ENCODE results near the gene REV1.
"Not testable (repeated sequence)": the region's sequence is repeated elsewhere in the genome, so short reads cannot be mapped to it uniquely, and the experiment has no call there.

Gene REV1

GRCh38 chr2:99356853-99357252 is 133.0 kb downstream of the REV1 start:
- Histone ChIP-seq H2AFZ (ENCODE audit: low read length) (no peak overlapping the region), H3K4me2 (ENCODE audit: low read length) (no peak overlapping the region), H3K27me3 (ENCODE audit: insufficient read depth, low read length) (no peaks in the 10 kb centered on the region), H3K27ac (ENCODE audit: low read depth, low read length, poor library complexity, severe bottlenecking) (no peak overlapping the region), H3F3A (ENCODE audit: insufficient read depth, low read length) (0 out of 2 replicates have a peak, but pooled peaks cover 3% of the 10 kb centered on the region), H3K9me2 (ENCODE audit: low read depth, low read length) (no peaks in the 10 kb centered on the region), H3K79me2 (ENCODE audit: insufficient read depth, low read length) (peaks cover 83% of the 10 kb centered on the region), H3K9ac (ENCODE audit: low read length) (no peak overlapping the region), H3K36me3 (ENCODE audit: insufficient read depth, low read length) (peaks cover 24% of the 10 kb centered on the region), H3K4me1 (ENCODE audit: insufficient read depth, low read length, severe bottlenecking) (peaks cover 5% of the 10 kb centered on the region), H3K9me3 (ENCODE audit: low read length) (no peaks in the 10 kb centered on the region), H3K4me3 (ENCODE audit: low read depth, low read length, poor library complexity, severe bottlenecking) (no peak overlapping the region), H4K20me1 (ENCODE audit: insufficient read depth, low read length) (no peaks in the 10 kb centered on the region)
- TF ChIP-seq, protein P1, sequence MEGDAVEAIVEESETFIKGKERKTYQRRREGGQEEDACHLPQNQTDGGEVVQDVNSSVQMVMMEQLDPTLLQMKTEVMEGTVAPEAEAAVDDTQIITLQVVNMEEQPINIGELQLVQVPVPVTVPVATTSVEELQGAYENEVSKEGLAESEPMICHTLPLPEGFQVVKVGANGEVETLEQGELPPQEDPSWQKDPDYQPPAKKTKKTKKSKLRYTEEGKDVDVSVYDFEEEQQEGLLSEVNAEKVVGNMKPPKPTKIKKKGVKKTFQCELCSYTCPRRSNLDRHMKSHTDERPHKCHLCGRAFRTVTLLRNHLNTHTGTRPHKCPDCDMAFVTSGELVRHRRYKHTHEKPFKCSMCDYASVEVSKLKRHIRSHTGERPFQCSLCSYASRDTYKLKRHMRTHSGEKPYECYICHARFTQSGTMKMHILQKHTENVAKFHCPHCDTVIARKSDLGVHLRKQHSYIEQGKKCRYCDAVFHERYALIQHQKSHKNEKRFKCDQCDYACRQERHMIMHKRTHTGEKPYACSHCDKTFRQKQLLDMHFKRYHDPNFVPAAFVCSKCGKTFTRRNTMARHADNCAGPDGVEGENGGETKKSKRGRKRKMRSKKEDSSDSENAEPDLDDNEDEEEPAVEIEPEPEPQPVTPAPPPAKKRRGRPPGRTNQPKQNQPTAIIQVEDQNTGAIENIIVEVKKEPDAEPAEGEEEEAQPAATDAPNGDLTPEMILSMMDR (IDR thresholded peaks at IDR 0.05; ENCODE audit: low read length) = no peak
- TF ChIP-seq EZH2 (IDR thresholded peaks at IDR 0.05; ENCODE audit: borderline replicate concordance, low read length) = no peak

DNA sequence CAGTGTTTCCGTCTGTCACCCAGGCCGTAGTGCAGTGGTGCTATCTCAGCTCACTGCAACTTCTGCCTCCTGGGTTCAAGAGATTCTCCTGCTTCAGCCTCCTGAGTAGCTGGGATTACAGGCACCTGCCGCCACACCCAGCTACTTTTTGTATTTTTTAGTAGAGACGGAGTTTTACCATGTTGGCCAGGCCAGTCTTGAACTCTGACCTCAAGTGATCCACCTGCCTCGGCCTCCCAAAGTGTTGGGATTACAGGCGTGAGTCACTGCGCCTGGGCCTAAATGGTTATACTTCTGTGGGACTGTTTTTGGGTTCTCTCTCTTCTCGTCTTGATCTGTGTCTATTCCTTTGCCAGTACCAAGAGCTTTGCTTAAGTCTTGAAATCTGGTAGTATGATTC is 135.0 kb downstream of the REV1 start:
- peaks cover 97% of the 10 kb centered on the region for H3K79me2 ChIP-seq (ENCODE audit: insufficient read depth, low read length)
- H4K20me1 ChIP-seq (ENCODE audit: insufficient read depth, low read length); H3F3A ChIP-seq (ENCODE audit: insufficient read depth, low read length); H2AFZ ChIP-seq (ENCODE audit: low read length); H3K27me3 ChIP-seq (ENCODE audit: insufficient read depth, low read length); H3K9me3 ChIP-seq (ENCODE audit: low read length); H3K27ac ChIP-seq (ENCODE audit: low read depth, low read length, poor library complexity, severe bottlenecking); H3K9me2 ChIP-seq (ENCODE audit: low read depth, low read length); H3K4me3 ChIP-seq (ENCODE audit: low read depth, low read length, poor library complexity, severe bottlenecking); H3K4me2 ChIP-seq (ENCODE audit: low read length); H3K9ac ChIP-seq (ENCODE audit: low read length): not testable (repeated sequence)
- H3K36me3 ChIP-seq (ENCODE audit: insufficient read depth, low read length) = 0 out of 2 replicates have a peak, but pooled peaks cover 13% of the 10 kb centered on the region
- H3K4me1 ChIP-seq (ENCODE audit: insufficient read depth, low read length, severe bottlenecking) = peaks cover 14% of the 10 kb centered on the region

DNA sequence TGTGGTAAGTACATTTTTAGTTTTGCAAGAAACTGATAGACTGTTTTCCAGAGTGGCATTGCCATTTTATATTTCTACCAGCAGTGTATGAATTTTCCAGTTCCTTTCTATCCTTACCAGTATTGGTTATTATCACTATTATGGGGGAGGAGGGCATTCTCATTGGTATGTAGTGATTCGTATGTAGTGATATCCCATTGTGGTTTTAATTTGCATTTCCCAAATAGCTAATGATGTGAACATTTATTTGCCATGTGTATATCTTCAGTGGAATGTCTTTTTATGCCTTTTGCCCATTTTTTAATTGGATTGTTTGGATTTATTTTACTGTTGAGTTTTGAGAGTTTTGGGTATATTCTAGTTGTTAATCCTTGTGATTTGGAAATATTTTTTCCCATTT is 135.7 kb downstream of the REV1 start:
- no peaks in the 10 kb centered on the region for H3K9me2 ChIP-seq (ENCODE audit: low read depth, low read length)
- H3K4me1 ChIP-seq (ENCODE audit: insufficient read depth, low read length, severe bottlenecking) = peaks cover 14% of the 10 kb centered on the region
- peaks cover 97% of the 10 kb centered on the region for H3K79me2 ChIP-seq (ENCODE audit: insufficient read depth, low read length)
- 0 out of 2 replicates have a peak, but pooled peaks cover 13% of the 10 kb centered on the region for H3K36me3 ChIP-seq (ENCODE audit: insufficient read depth, low read length)
- no peak overlapping the region for H3K27ac ChIP-seq (ENCODE audit: low read depth, low read length, poor library complexity, severe bottlenecking)
- no peaks in the 10 kb centered on the region for H3K27me3 ChIP-seq (ENCODE audit: insufficient read depth, low read length)
- H3F3A ChIP-seq (ENCODE audit: insufficient read depth, low read length) = no peaks in the 10 kb centered on the region
- 0 out of 2 replicates have a peak, but pooled peaks cover 4% of the 10 kb centered on the region for H4K20me1 ChIP-seq (ENCODE audit: insufficient read depth, low read length)
- no peak overlapping the region for H3K4me2 ChIP-seq (ENCODE audit: low read length)
- H3K9me3 ChIP-seq (ENCODE audit: low read length) = no peaks in the 10 kb centered on the region
- no peak overlapping the region for H3K9ac ChIP-seq (ENCODE audit: low read length)
- TF ChIP-seq, protein P1 (IDR thresholded peaks at IDR 0.05; ENCODE audit: low read length) = no peak
- no peak for TF ChIP-seq EZH2 (IDR thresholded peaks at IDR 0.05; ENCODE audit: borderline replicate concordance, low read length)
- no peak overlapping the region for H3K4me3 ChIP-seq (ENCODE audit: low read depth, low read length, poor library complexity, severe bottlenecking)
- H2AFZ ChIP-seq (ENCODE audit: low read length) = no peak overlapping the region

All from OCI-LY1 (cell line).